Endothelial cell of umbilical vein (primary cell): ENCODE results near the gene EAPP.

Source experiments
- CTCF ChIP-seq, 2 donors: IDR thresholded peaks; 1 replicate in 1 of 2; 2 replicates in 1 of 2; pipeline ENCODE4 v1.5.1; 2011; ENCODE audit warnings: low read length in 2 of 2, mild to moderate bottlenecking in 2 of 2, moderate library complexity in 2 of 2, control low read depth in 1 of 2, inconsistent platforms in 1 of 2, low read depth in 1 of 2; ENCODE audit not compliant: insufficient read depth in 1 of 2; ENCODE audit errors: extremely low read depth in 1 of 2
- EZH2 ChIP-seq: IDR thresholded peaks from 2 replicates; pipeline ENCODE4 v1.6.1; 2012; ENCODE audit warnings: borderline replicate concordance, low read depth, mild to moderate bottlenecking, moderate library complexity, low read length, inconsistent platforms; ENCODE audit not compliant: severe bottlenecking
- FOS ChIP-seq: IDR thresholded peaks from 2 replicates; pipeline ENCODE4 v1.6.1; 2011; ENCODE audit warnings: mild to moderate bottlenecking, low read length, moderate library complexity, borderline replicate concordance; ENCODE audit not compliant: insufficient read depth
- GATA2 ChIP-seq: IDR thresholded peaks from 2 replicates; pipeline ENCODE4 v1.7.0; 2011; ENCODE audit warnings: low read depth, mild to moderate bottlenecking, moderate library complexity, mixed read lengths, low read length; ENCODE audit not compliant: insufficient read length, insufficient read depth
- JUN ChIP-seq: IDR thresholded peaks from 2 replicates; pipeline ENCODE4 v1.6.1; 2011; ENCODE audit warnings: borderline replicate concordance, low read depth; ENCODE audit not compliant: insufficient read length, insufficient read depth
- MAX ChIP-seq: IDR thresholded peaks from 2 replicates; pipeline ENCODE4 v1.6.1; 2011; ENCODE audit not compliant: insufficient read depth, insufficient read length
- MYC ChIP-seq: IDR thresholded peaks from one replicate; pipeline ENCODE4 v1.6.1; 2011; ENCODE audit warnings: mild to moderate bottlenecking, low read depth, low read length
- POLR2A ChIP-seq: IDR thresholded peaks from 2 replicates; pipeline ENCODE4 v1.6.1; 2012; ENCODE audit warnings: low read depth, mild to moderate bottlenecking, control low read depth, low read length
- POLR2AphosphoS5 ChIP-seq: IDR thresholded peaks from 2 replicates; pipeline ENCODE4 v1.6.1; 2012; ENCODE audit warnings: low read depth, mild to moderate bottlenecking, control low read depth, low read length, moderate library complexity; ENCODE audit not compliant: insufficient read depth

- no peak for TF ChIP-seq CTCF (IDR thresholded peaks at IDR 0.05; ENCODE audit: extremely low read depth in 1 of 2, insufficient read depth in 1 of 2, low read depth in 1 of 2, low read length in 2 of 2)
- TF ChIP-seq POLR2A: no peak
- TF ChIP-seq POLR2AphosphoS5: no peak
- no peak for TF ChIP-seq JUN
- TF ChIP-seq MAX: no peak
- no peak for TF ChIP-seq EZH2
- TF ChIP-seq FOS: no peak
- TF ChIP-seq MYC: no peak
- no peak for TF ChIP-seq GATA2
Measured at GRCh38 chr14:34475163-34475562, 64.3 kb downstream of the EAPP start.
